ENCODE measurements around the gene NR2C2AP.

GRCh38 chr19:19218911-19219310 lies 15.7 kb upstream of the NR2C2AP start:
- TF ChIP-seq CTCF (IDR thresholded peaks at IDR 0.05) (no peak), EZH2 (IDR thresholded peaks at IDR 0.05; ENCODE audit: borderline replicate concordance, insufficient read depth, low read depth, low read length, poor library complexity, severe bottlenecking) (no peak)
